HepG2 (cell line): ENCODE results near the gene NMUR1. TPM values are rescaled to one million over a fixed set of nuclear protein-coding genes. Genes with fewer than 3 reads are reported as not detected.

ENCODE experiments used
- ATAC-seq: fragments of 200-7000 bp; cut with Tn5 transposase; 3 replicates; pipeline ENCODE4 v1.9.1; 2020; ENCODE audit warnings: mild to moderate bottlenecking, moderate library complexity
- BruUV-seq: library from RNA; stranded (reverse); fragments of 400-500 nt; replicated peaks from 2 replicates; lab custom pipeline; 2021; lab: Mats Ljungman, UMichigan
- CTCF ChIA-PET: fragments of 300-600 bp; formaldehyde crosslinking; extraction: SDS; loops from one replicate; lab custom pipeline; 2021; ENCODE audit warnings: low total read pairs, inconsistent platforms, low intra/inter-chr PET ratio; lab: Yijun Ruan, JAX
- POLR2A ChIA-PET: fragments of 350-600 bp; sonication (Branson Sonifier 250); formaldehyde crosslinking; loops from one replicate; lab custom pipeline; 2020; ENCODE audit warnings: antibody characterized with exemption, inconsistent platforms; lab: Yijun Ruan, JAX
- DNase-seq: peaks from one replicate; pipeline ENCODE4 v3.0.0-alpha.2; 2015; ENCODE audit warnings: low spot score
- FAIRE-seq: peaks from 3 replicates; lab custom pipeline; 2011; peaks lifted over from hg19 to GRCh38; lab: Jason Lieb, UNC
- H2AFZ ChIP-seq: one replicate; pipeline ENCODE4 v1.6.1; 2011; ENCODE audit warnings: low read length, inconsistent platforms
- H3K27ac ChIP-seq: fragments of 300-600 bp; 3 replicates; pipeline ENCODE4 v1.8.0; 2011; ENCODE audit warnings: mixed run types, mild to moderate bottlenecking, mixed read lengths, low read length, inconsistent platforms; ENCODE audit not compliant: insufficient read depth; ENCODE audit errors: extremely low read length
- H3K27me3 ChIP-seq, 2 experiments: fragments of 200-600 bp in 1 of 2; 2 replicates in 1 of 2; 3 replicates in 1 of 2; pipeline versions ENCODE4 v1.6.0 to v1.8.0; 2011; ENCODE audit warnings: low read length in 2 of 2, mild to moderate bottlenecking in 2 of 2, moderate library complexity in 2 of 2, inconsistent platforms in 1 of 2; ENCODE audit not compliant: insufficient read depth in 2 of 2, control insufficient read depth in 1 of 2
- H3K36me3 ChIP-seq, 2 experiments: fragments of 200-600 bp in 1 of 2; replicated peaks in 1 of 2; 2 replicates in 1 of 2; 3 replicates in 1 of 2; pipeline versions ENCODE4 v1.5.1 to v1.8.0; 2011; ENCODE audit warnings: low read length in 2 of 2, inconsistent platforms in 1 of 2; ENCODE audit not compliant: insufficient read depth in 2 of 2, control insufficient read depth in 1 of 2
- H3K4me1 ChIP-seq: 2 replicates; pipeline ENCODE4 v1.5.1; 2012; ENCODE audit warnings: low read length, inconsistent platforms; ENCODE audit not compliant: insufficient read depth
- H3K4me2 ChIP-seq: 2 replicates; pipeline ENCODE4 v1.6.0; 2011; ENCODE audit warnings: low read depth, low read length, inconsistent platforms
- H3K4me3 ChIP-seq, 3 experiments: fragments of 200-600 bp in 1 of 3; sonication (generic), shearing (Covaris generic) in 1 of 3; replicated peaks in 1 of 3; 2 replicates each; pipeline ENCODE4 v1.5.1; 2011 to 2016; ENCODE audit warnings: low read length in 3 of 3, inconsistent platforms in 2 of 3, low read depth in 2 of 3, mild to moderate bottlenecking in 2 of 3, control low read depth in 1 of 3, mixed read lengths in 1 of 3; ENCODE audit not compliant: insufficient read depth in 1 of 3
- H3K79me2 ChIP-seq: one replicate; pipeline ENCODE4 v1.6.1; 2011; ENCODE audit warnings: low read length, inconsistent platforms; ENCODE audit not compliant: insufficient read depth
- H3K9ac ChIP-seq: 2 replicates; pipeline ENCODE4 v1.6.0; 2011; ENCODE audit warnings: mild to moderate bottlenecking, low read depth, low read length, inconsistent platforms; ENCODE audit not compliant: insufficient read depth
- H3K9me3 ChIP-seq: 2 replicates; pipeline ENCODE4 v1.5.1; 2012; ENCODE audit warnings: mild to moderate bottlenecking, low read length
- H4K20me1 ChIP-seq: 2 replicates; pipeline ENCODE4 v1.6.0; 2011; ENCODE audit warnings: inconsistent platforms, mild to moderate bottlenecking, low read length, moderate library complexity; ENCODE audit not compliant: insufficient read depth
- ARID3A ChIP-seq: IDR thresholded peaks from 2 replicates; pipeline ENCODE4 v1.6.1; 2012; ENCODE audit warnings: low read depth, low read length, improper control_type of control experiment
- ATF1 ChIP-seq: IDR thresholded peaks from 2 replicates; pipeline ENCODE4 v1.6.1; 2016; ENCODE audit warnings: mild to moderate bottlenecking, control low read depth
- HCFC1 ChIP-seq: fragments of 150-350 bp; IDR thresholded peaks from 2 replicates; pipeline ENCODE4 v1.6.1; 2014; ENCODE audit warnings: low read depth, low read length
- HMG20B ChIP-seq: conservative IDR thresholded peaks from 2 replicates; pipeline ENCODE4 v1.6.1; 2016; ENCODE audit warnings: missing genetic modification reagents, missing compliant biosample characterization
- IRF1 ChIP-seq: sonication (generic); formaldehyde crosslinking; IDR thresholded peaks from 2 replicates; pipeline ENCODE4 v1.4.0; 2020; ENCODE audit warnings: low read depth, mild to moderate bottlenecking, missing genetic modification reagents
- MAFF ChIP-seq: IDR thresholded peaks from 2 replicates; pipeline ENCODE4 v1.6.1; 2011; ENCODE audit warnings: low read depth, low read length, improper control_type of control experiment
- MLXIP ChIP-seq: sonication (generic); formaldehyde crosslinking; IDR thresholded peaks from 2 replicates; pipeline ENCODE4 v1.9.0; 2021; ENCODE audit warnings: missing genetic modification reagents, borderline replicate concordance
- MTA3 ChIP-seq: sonication (generic); formaldehyde crosslinking; IDR thresholded peaks from 2 replicates; pipeline ENCODE4 v1.4.0; 2020; ENCODE audit warnings: missing genetic modification reagents
- NFE2 ChIP-seq: sonication (generic); formaldehyde crosslinking; IDR thresholded peaks from 2 replicates; pipeline ENCODE4 v1.4.0; 2020; ENCODE audit warnings: missing genetic modification reagents
- NFKB2 ChIP-seq: sonication (generic); formaldehyde crosslinking; IDR thresholded peaks from 2 replicates; pipeline ENCODE4 v1.4.0; 2020; ENCODE audit warnings: missing genetic modification reagents, borderline replicate concordance
- RBAK ChIP-seq: sonication (generic); formaldehyde crosslinking; IDR thresholded peaks from 2 replicates; pipeline ENCODE4 v1.5.1; 2020; ENCODE audit warnings: mild to moderate bottlenecking, missing genetic modification reagents
- RCOR2 ChIP-seq: IDR thresholded peaks from 2 replicates; pipeline ENCODE4 v1.6.1; 2016; ENCODE audit warnings: missing biosample characterization, missing genetic modification reagents
- TGIF2 ChIP-seq: IDR thresholded peaks from 2 replicates; pipeline ENCODE4 v1.6.1; 2016; ENCODE audit warnings: control low read depth, missing compliant biosample characterization
- ZNF143 ChIP-seq: sonication (generic); formaldehyde crosslinking; IDR thresholded peaks from 2 replicates; pipeline ENCODE4 v1.4.0; 2020; ENCODE audit warnings: missing genetic modification reagents
- ZNF20 ChIP-seq: sonication (generic); formaldehyde crosslinking; IDR thresholded peaks from 2 replicates; pipeline ENCODE4 v1.4.0; 2020; ENCODE audit warnings: mild to moderate bottlenecking, moderate library complexity, missing genetic modification reagents
- ZNF367 ChIP-seq: sonication (generic); formaldehyde crosslinking; IDR thresholded peaks from 2 replicates; pipeline ENCODE4 v1.4.0; 2020; ENCODE audit warnings: missing genetic modification reagents, borderline replicate concordance
- ZNF556 ChIP-seq: sonication (generic); formaldehyde crosslinking; IDR thresholded peaks from 2 replicates; pipeline ENCODE4 v1.4.0; 2020; ENCODE audit warnings: mild to moderate bottlenecking, missing genetic modification reagents, borderline replicate concordance
- ZSCAN29 ChIP-seq: sonication (generic); formaldehyde crosslinking; conservative IDR thresholded peaks from 2 replicates; pipeline ENCODE4 v1.4.0; 2020; ENCODE audit warnings: mild to moderate bottlenecking, missing genetic modification reagents
- WGBS: methylation state at CpG from one replicate; pipeline ENCODE4 v1.1.6; 2017; ENCODE audit warnings: low lambda C conversion rate; 5-methylcytosine and 5-hydroxymethylcytosine counted together
- in situ Hi-C: cut with HindIII; loops from 2 replicates; pipeline ENCODE4 v1.10.0; 2017; ENCODE audit warnings: low pct_unique_long_range_greater_than_20kb; ENCODE audit not compliant: extremely low pct_ligation_motif_present
- intact Hi-C: fragments of 100-400 bp; cut with micrococcal nuclease; formaldehyde crosslinking; loops from one replicate; pipeline ENCODE4 v1.10.0; 2022; ENCODE audit not compliant: unreplicated experiment
- polyA plus RNA-seq, 8 experiments: library from polyadenylated mRNA; depleted of rRNA in 3 of 8; stranded (reverse) in 7 of 8; unstranded in 1 of 8; fragments of >200 nt; fragmentation: Illumina TruSeq in 4 of 8; extraction: Trizol in 4 of 8; gene quantifications; 2 replicates each; pipeline versions ENCODE4 v1.2.1 to v1.2.3, GENCODE V29; 2011 to 2016; ENCODE audit warnings: low read depth in 4 of 8, missing spikeins in 1 of 8, mixed read lengths in 1 of 8; ENCODE audit not compliant: insufficient read depth in 1 of 8
- total RNA-seq, 5 experiments: library from RNA; depleted of rRNA; stranded (reverse); fragments of >200 nt; fragmentation: Illumina TruSeq; extraction: Trizol; gene quantifications; 2 replicates each; pipeline ENCODE4 v1.2.3, GENCODE V29; 2016; ENCODE audit warnings: low read depth in 1 of 5

Gene NMUR1
- total and polyA plus RNA-seq, 2 of the 13 experiments (the other 11 are each of a cell fraction or from before 2014, with no cell fraction given): not detected

GRCh38 chr2:231518771-231519170 is 11.5 kb downstream of the NMUR1 start (continued):
- TF ChIP-seq MLXIP (CRISPR knock-in tag): no peak
- TF ChIP-seq ZNF556 (CRISPR knock-in tag): no peak
- no peak for TF ChIP-seq ZSCAN29
- TF ChIP-seq, all 625 proteins: peak for 0

GRCh38 chr2:231515603-231516002 is 14.6 kb downstream of the NMUR1 start:
- Histone ChIP-seq H3K36me3 (no peaks in the 10 kb centered on the region), H3K79me2 (no peaks in the 10 kb centered on the region), H3K27ac (no peak overlapping the region), H3K4me2 (no peak overlapping the region), H3K9me3 (no peaks in the 10 kb centered on the region), H3K4me3 (no peak overlapping the region), H2AFZ (no peak overlapping the region), H3K27me3 (peaks cover 0 to 8% of the 10 kb centered on the region in 2 experiments; a peak in 3 of 5 replicates), H3K9ac (no peak overlapping the region), H3K4me1 (peaks cover 10% of the 10 kb centered on the region; the same call in 1 of the 2 replicates), H4K20me1 (no peaks in the 10 kb centered on the region)
- 62% methylated on average over 4 of the region's 4 CpGs for WGBS
- ChIA-PET CTCF (no interaction called here), POLR2A (no interaction called here)
- ATAC-seq: no peak
- no TSS peak for BruUV-seq
- in situ Hi-C loops: no loop called here
- no peak for FAIRE-seq
- intact Hi-C loops: no loop called here
- TF ChIP-seq RCOR2 (CRISPR knock-in tag) (no peak), ZNF367 (CRISPR knock-in tag) (no peak), NFE2 (CRISPR knock-in tag) (no peak), ARID3A (no peak), NFKB2 (CRISPR knock-in tag) (no peak), ZNF143 (CRISPR knock-in tag) (no peak), RBAK (CRISPR knock-in tag) (no peak), ZNF20 (no peak), MAFF (no peak), IRF1 (CRISPR knock-in tag) (no peak), ATF1 (CRISPR knock-in tag) (no peak), TGIF2 (CRISPR knock-in tag) (no peak), HCFC1 (no peak), HMG20B (CRISPR knock-in tag) (no peak), MTA3 (CRISPR knock-in tag) (no peak)
- no peak for DNase-seq
